Prostate gland (tissue), 2 donors: ENCODE measurements around the gene EBF3. TPM values are rescaled to one million over a fixed set of nuclear protein-coding genes. Genes with fewer than 3 reads are reported as not detected.

ENCODE experiments used
- DNase-seq: peaks from one replicate; pipeline ENCODE4 v3.0.0-alpha.2; 2019; ENCODE audit warnings: low spot score
- H3K27ac ChIP-seq, 2 donors: fragments of 200-600 bp; sonication (generic); 2 replicates each; pipeline ENCODE4 v1.5.1; 2017 to 2019
- H3K27me3 ChIP-seq: fragments of 200-600 bp; sonication (generic); replicated peaks from 2 replicates; pipeline ENCODE4 v1.5.1; 2019; ENCODE audit not compliant: insufficient read depth
- H3K36me3 ChIP-seq, 2 donors: fragments of 200-600 bp; sonication (generic); 1 replicate in 1 of 2; 2 replicates in 1 of 2; pipeline versions ENCODE4 v1.5.1 to v1.8.1; 2017 to 2019
- H3K4me1 ChIP-seq: fragments of 200-600 bp; sonication (generic); replicated peaks from 2 replicates; pipeline ENCODE4 v1.5.1; 2019
- H3K4me3 ChIP-seq, 2 donors: fragments of 200-600 bp; sonication (generic); 2 replicates each; pipeline ENCODE4 v1.5.1; 2017 to 2019
- H3K9me3 ChIP-seq: fragments of 200-600 bp; sonication (generic); 2 replicates; pipeline ENCODE4 v1.5.1; 2017
- CTCF ChIP-seq, 4 experiments: fragments of 200-600 bp in 2 of 4; fragments of 450-650 bp in 2 of 4; sonication (generic) in 2 of 4; IDR thresholded peaks; 1 replicate in 3 of 4; 2 replicates in 1 of 4; pipeline ENCODE4 v1.5.1; 2016 to 2019; ENCODE audit warnings: antibody characterized with exemption in 4 of 4, mild to moderate bottlenecking in 2 of 4, moderate library complexity in 2 of 4
- POLR2A ChIP-seq: fragments of 450-650 bp; IDR thresholded peaks from one replicate; pipeline ENCODE4 v1.6.1; 2016; ENCODE audit warnings: antibody characterized with exemption, mild to moderate bottlenecking
- POLR2AphosphoS5 ChIP-seq: sonication (generic); formaldehyde crosslinking; IDR thresholded peaks from one replicate; pipeline ENCODE4 v1.6.1; 2017; ENCODE audit warnings: antibody characterized with exemption
- WGBS: methylation state at CpG from one replicate; pipeline ENCODE4 v1.1.5; 2018; 5-methylcytosine and 5-hydroxymethylcytosine counted together
- intact Hi-C: fragments of 100-400 bp; cut with DNase I; formaldehyde crosslinking; loops from one replicate; pipeline ENCODE4 v1.14.2; 2022
- total RNA-seq, 2 donors: library from RNA; depleted of rRNA; stranded (reverse); fragments of >200 nt; gene quantifications; one replicate each; pipeline ENCODE4 v1.1.0, GENCODE V29; 2016

The EBF3 gene
- total RNA-seq, 2 donors from 2014 or later = 1.5 to 7.8 TPM

- Histone ChIP-seq H3K27me3 (peaks cover 53% of the 10 kb centered on the region), H3K9me3 (no peaks in the 10 kb centered on the region), H3K27ac (no peak overlapping the region), H3K36me3 (no peaks in the 10 kb centered on the region), H3K4me3 (no peak overlapping the region), H3K4me1 (no peaks in the 10 kb centered on the region)
- DNase-seq = no peak
- TF ChIP-seq CTCF (IDR thresholded peaks at IDR 0.05) (no peak), POLR2AphosphoS5 (no peak)
- 27% methylated on average over 14 of the region's 14 CpGs for WGBS
- intact Hi-C loops = no loop called here
Observed at GRCh38 chr10:129960481-129961156, 3.5 kb downstream of the EBF3 start.

GRCh38 chr10:129959544-129960480 is 4.3 kb downstream of the EBF3 start:
- WGBS = 12% methylated on average over 81 of the region's 83 CpGs
- no peak overlapping the region for H3K4me3 ChIP-seq
- intact Hi-C loops = no loop called here

GRCh38 chr10:129958629-129959543 is 5.2 kb downstream of the EBF3 start:
- Histone ChIP-seq H3K9me3 (no peaks in the 10 kb centered on the region), H3K4me3 (no peak overlapping the region), H3K27ac (no peak overlapping the region), H3K4me1 (no peaks in the 10 kb centered on the region), H3K36me3 (no peaks in the 10 kb centered on the region), H3K27me3 (peaks cover 41% of the 10 kb centered on the region)
- intact Hi-C loops = no loop called here
- WGBS = 4% methylated on average over 49 of the region's 103 CpGs
- TF ChIP-seq CTCF (IDR thresholded peaks at IDR 0.05) = no peak
- no peak for TF ChIP-seq POLR2AphosphoS5
- TF ChIP-seq POLR2A = no peak
- DNase-seq = no peak

More at GRCh38 chr10:129959544-129960480, 4.3 kb downstream of the EBF3 start:
- Histone ChIP-seq H3K9me3 (no peaks in the 10 kb centered on the region), H3K27me3 (peaks cover 45% of the 10 kb centered on the region), H3K4me1 (no peaks in the 10 kb centered on the region), H3K27ac (no peak overlapping the region), H3K36me3 (no peaks in the 10 kb centered on the region)
- no peak for DNase-seq
- TF ChIP-seq CTCF (IDR thresholded peaks at IDR 0.05) (no peak), POLR2A (no peak), POLR2AphosphoS5 (no peak)

- H3K9me3 ChIP-seq = no peaks in the 10 kb centered on the region
- no peak for TF ChIP-seq CTCF (IDR thresholded peaks at IDR 0.05)
- TF ChIP-seq POLR2A = no peak
- TF ChIP-seq POLR2AphosphoS5 = no peak
- no peak for DNase-seq
- no peaks in the 10 kb centered on the region for H3K36me3 ChIP-seq
- 43% methylated on average over 16 of the region's 16 CpGs for WGBS
- no peak overlapping the region for H3K27ac ChIP-seq
- H3K27me3 ChIP-seq = peaks cover 41% of the 10 kb centered on the region
- H3K4me1 ChIP-seq = no peaks in the 10 kb centered on the region
- H3K4me3 ChIP-seq = no peak overlapping the region
- intact Hi-C loops = no loop called here
Observed at GRCh38 chr10:129958148-129958628, 5.9 kb downstream of the EBF3 start.
